Spleen (tissue), 7 donors: Measurements from ENCODE around the gene BAHD1.

Experiments used
- CTCF ChIP-seq, 11 experiments: fragments of 200-600 bp in 7 of 11; fragments of 450-650 bp in 4 of 11; sonication (generic) in 4 of 11; IDR thresholded peaks in 8 of 11; conservative IDR thresholded peaks in 3 of 11; 1 replicate in 7 of 11; 2 replicates in 4 of 11; pipeline versions ENCODE4 v1.4.0 to v1.8.0; 2016 to 2021; ENCODE audit warnings: antibody characterized with exemption in 11 of 11, inconsistent platforms in 4 of 11, mild to moderate bottlenecking in 1 of 11
- POLR2A ChIP-seq, 3 donors: fragments of 450-650 bp; IDR thresholded peaks; one replicate each; pipeline ENCODE4 v1.5.1; 2017; ENCODE audit warnings: antibody characterized with exemption in 3 of 3, mild to moderate bottlenecking in 1 of 3
- POLR2AphosphoS5 ChIP-seq, 3 donors: sonication (generic); formaldehyde crosslinking; IDR thresholded peaks; one replicate each; pipeline ENCODE4 v1.5.1; 2017; ENCODE audit warnings: antibody characterized with exemption in 3 of 3
- donor health status: DM: no; HTN: no; CAD: no; lungs with moderate emphysema.
- donor health status: DM: no; HTN: no; CAD: no.
- donor health status: DM: no; HTN: no; CAD: no.

GRCh38 chr15:40506964-40507571 is 66.3 kb downstream of the BAHD1 start:
- TF ChIP-seq CTCF (IDR thresholded peaks at IDR 0.05 in 8 of 11, conservative IDR thresholded peaks at IDR 0.05 in 3 of 11) (peak; percentile 7 to 75 (median 57)), POLR2A (IDR thresholded peaks at IDR 0.05) (no peak), POLR2AphosphoS5 (IDR thresholded peaks at IDR 0.05) (peak; percentile 11 to 63 (median 60))
